GM21423 (cell line): ENCODE results near the gene NEUROD2.
"Not testable (repeated sequence)": the region's sequence is repeated elsewhere in the genome, so short reads cannot be mapped to it uniquely, and the experiment has no call there.

ENCODE experiments used
- ATAC-seq: cut with Tn5 transposase; IDR thresholded peaks from one replicate; pipeline ENCODE4 v1.9.1; 2021; ENCODE audit warnings: mild to moderate bottlenecking, moderate library complexity; ENCODE audit not compliant: unreplicated experiment

Gene NEUROD2

GRCh38 chr17:39603304-39604016 lies 4.3 kb downstream of the NEUROD2 start:
- ATAC-seq, result no peak

GRCh38 chr17:39602533-39603303 lies 5.0 kb downstream of the NEUROD2 start:
- no peak for ATAC-seq

GRCh38 chr17:39601758-39602532 lies 5.8 kb downstream of the NEUROD2 start:
- no peak for ATAC-seq

- ATAC-seq, result no peak
These were observed 6.6 kb downstream of the NEUROD2 start for GRCh38 chr17:39600997-39601597.

- no peak for ATAC-seq
These were observed 7.3 kb downstream of the NEUROD2 start for GRCh38 chr17:39600288-39600996.

- no peak for ATAC-seq
These were observed 8.0 kb downstream of the NEUROD2 start for GRCh38 chr17:39599665-39600231.

- no peak for ATAC-seq
These were observed 8.6 kb downstream of the NEUROD2 start for GRCh38 chr17:39599004-39599664.

- no peak for ATAC-seq
These were observed 9.1 kb downstream of the NEUROD2 start for GRCh38 chr17:39598630-39599003.

GRCh38 chr17:39598047-39598481 lies 9.7 kb downstream of the NEUROD2 start:
- ATAC-seq, result no peak

GRCh38 chr17:39597372-39598046 lies 10.2 kb downstream of the NEUROD2 start:
- ATAC-seq, result no peak

- ATAC-seq, result no peak
These were observed 11.0 kb downstream of the NEUROD2 start for GRCh38 chr17:39596543-39597267.

- ATAC-seq, result no peak
These were observed 11.7 kb downstream of the NEUROD2 start for GRCh38 chr17:39595928-39596510.

- no peak for ATAC-seq
These were observed 12.4 kb downstream of the NEUROD2 start for GRCh38 chr17:39595294-39595693.

- ATAC-seq, result no peak
These were observed 14.3 kb downstream of the NEUROD2 start for GRCh38 chr17:39593371-39593770.

GRCh38 chr17:39591958-39592954 lies 15.5 kb downstream of the NEUROD2 start:
- ATAC-seq, result no peak

GRCh38 chr17:39590180-39590579 lies 17.5 kb downstream of the NEUROD2 start:
- ATAC-seq, result not testable (repeated sequence)

GRCh38 chr17:39582658-39583057 lies 25.1 kb downstream of the NEUROD2 start:
- no peak for ATAC-seq
